Stimulated activated CD4-positive, alpha-beta T cell treated with anti-CD3 and anti-CD28 coated beads, Interleukin-1b, Interleukin-23, amount 100 ng/mL, for 24 hours (primary cell): ENCODE results near the gene ZNRD2.

Experiments
- DNase-seq, 4 experiments: peaks; one replicate each; pipeline ENCODE4 v3.0.0-alpha.2; 2020; ENCODE audit warnings: low read depth in 4 of 4, low spot score in 1 of 4

ZNRD2 gene

DNA sequence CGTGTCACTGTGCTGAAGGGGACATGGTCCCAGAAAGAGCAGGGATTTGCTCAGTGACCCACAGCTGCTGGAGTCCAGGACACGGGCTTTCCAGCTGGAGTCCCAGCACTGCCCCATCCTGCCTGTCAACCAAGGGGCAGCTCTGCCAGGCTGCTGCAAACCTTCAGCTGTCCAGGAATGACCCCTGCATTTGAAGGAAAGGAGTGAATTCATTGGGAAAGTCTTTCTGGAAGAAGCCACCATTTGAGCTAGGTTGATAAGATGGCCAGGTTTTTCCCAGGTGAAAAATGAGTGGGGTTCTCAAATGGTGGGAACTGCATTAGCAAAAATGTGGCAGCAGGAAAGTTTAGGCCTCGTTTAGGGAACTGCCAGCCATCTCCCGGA, 16.0 kb downstream of the ZNRD2 start:
- no peak for DNase-seq

DNA sequence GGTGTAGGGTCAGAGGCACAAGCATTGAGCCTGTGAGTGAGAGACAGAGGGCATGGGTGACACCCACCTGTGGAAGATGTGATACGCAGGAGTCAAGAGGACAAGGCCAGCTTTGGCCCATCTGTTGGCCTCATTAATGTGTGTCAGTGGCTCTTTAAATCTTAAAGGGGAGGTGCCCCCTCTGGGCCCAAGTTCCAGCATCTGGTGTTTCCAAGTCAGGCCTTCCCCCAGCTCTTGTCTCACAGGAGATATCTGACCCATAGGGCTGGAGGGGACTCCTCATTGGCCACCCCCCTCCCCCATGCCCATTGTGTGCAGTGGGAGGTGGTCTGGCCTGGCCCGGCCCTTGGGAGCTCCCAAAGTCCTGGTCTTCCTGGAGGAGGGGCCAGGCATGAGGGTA, 16.4 kb downstream of the ZNRD2 start:
- no peak for DNase-seq

DNA sequence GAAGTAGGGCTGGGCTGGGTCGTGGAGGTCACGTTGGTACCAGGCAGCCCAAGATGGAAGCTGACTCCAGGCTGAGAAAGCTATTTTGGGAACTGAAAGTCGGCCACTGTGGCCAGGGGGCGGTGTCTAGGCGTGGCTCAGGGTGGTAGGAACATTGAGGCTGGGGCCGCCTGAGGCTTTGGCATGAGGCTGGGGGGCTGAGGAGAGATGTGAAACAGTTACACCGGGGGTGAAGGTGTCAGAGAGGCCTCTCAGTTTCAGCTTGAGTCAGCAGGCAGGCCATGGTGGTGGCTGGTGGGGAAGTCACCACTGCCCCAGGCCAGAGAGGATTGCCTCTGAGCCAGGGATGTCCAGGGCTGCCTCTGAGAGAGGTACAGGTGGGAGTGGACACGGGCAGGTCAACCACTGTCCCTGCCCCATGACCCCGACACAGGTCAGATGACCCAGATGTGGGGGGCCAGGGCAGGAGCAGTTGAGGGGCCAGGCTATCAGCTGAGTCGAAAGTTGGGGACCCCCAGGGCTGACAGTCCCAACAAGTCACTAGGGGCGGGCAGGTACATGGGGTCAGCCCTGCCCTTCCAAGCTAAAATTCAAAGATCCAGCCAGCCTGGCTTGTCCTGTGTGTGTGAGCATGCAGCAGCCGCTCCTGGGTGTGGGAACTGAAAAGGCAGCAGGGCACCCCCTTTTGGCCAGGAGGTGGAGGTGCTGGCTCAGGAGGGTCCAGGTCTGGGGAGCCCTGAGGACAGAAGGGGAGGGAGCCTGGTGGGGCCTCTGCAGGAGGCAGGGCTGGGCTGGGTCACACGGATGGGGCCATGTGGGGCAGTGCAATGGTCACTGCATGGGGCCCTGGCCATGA, 18.1 kb downstream of the ZNRD2 start:
- peak in 3 of 4 experiments; percentile 46 to 72 (median 60) for DNase-seq

DNA sequence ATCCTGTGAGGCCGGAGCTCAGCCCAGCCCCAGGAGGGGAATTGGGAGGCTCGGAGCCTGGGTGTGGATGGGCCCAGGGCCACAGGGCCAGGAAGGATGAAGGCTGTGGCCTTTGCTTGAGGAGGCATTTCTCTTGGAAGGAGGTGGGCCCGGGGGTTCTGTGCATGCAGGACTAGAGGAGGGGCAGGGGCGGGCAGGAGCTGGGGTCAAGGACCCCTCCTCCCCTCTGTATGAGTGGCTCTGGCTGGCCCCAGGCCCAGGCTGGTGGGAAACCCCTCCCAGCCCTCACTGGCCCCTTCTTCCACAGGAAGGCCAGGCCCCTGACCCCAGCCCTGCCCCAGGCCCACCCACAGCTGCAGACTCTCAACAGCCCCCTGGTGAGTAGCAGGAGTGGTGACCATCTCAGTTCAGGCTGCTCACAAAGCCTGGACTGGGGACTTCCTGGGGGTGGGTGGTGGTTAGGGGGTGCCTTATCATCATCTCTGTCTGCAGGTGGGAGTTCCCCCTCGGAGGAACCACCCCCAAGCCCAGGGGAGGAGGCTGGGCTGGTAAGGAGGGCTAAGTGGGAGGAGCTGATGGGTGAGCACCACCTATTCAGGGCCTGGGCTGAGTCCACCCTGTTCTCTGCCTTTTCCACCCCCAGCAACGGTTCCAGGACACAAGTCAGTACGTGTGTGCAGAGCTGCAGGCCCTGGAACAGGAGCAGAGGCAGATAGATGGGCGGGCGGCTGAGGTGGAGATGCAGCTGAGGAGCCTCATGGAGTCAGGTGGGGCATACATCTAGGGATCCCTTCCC, 19.4 kb downstream of the ZNRD2 start:
- DNase-seq = no peak

DNA sequence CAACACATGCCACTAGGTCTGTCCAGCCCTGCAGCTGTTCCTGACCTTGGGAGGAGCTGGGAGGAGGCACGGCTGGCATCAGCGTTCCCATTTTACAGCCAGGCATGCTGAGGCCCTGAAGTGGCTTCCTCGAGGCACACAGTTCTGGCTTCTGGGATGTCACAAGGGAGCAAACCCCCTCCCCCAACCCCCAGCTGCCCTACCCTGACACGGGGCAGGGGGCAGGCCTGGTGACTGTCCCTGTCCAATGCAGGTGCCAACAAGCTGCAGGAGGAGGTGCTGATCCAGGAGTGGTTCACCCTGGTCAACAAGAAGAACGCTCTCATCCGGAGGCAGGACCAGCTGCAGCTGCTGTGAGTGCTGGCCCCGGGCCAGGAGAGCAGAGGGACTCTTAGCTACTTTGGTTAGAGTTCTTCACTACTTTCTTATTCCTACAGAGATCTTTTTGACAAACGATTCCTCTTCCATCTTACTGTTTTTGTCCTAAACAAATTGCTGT, 20.0 kb downstream of the ZNRD2 start:
- DNase-seq = no peak

DNA sequence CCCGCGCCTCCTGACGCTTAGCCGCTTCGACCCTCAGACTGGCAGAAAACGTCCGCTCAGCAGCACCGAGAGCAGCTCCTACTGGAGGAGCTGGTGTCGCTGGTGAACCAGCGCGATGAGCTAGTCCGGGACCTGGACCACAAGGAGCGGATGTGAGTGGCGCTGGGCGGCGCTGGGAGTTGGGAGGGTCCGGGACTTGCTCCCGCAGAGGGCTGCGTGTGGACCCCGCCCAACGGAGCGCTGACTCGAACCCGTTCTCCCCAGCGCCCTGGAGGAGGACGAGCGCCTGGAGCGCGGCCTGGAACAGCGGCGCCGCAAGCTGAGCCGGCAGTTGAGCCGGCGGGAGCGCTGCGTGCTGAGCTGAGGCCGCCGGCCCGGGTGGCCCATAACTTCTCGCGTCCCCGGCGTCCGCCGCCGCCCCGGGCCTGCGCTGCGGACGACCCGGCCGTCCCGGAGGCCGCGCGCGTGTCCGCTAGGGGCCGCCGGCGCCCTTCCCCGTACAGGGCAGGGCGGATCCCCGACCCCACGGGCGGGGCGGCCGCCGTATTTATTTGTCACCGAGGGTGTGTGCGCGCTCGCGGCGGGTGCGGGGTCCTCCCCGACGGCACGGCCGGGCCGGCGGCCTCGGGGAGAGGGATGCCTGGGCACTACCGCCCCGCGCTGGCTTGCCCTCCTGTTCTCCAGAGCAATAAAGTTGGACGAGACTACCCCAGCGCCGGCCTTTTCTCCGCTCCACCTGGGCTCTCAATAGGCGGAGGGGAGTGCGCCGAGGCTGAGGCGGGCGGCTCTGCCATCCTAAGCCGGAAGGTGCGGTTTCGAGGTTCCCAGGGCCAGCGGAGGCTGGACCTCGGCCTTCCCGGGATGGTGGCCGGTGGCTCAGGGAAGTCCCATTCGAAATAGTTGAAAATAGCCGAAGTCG, 21.9 kb downstream of the ZNRD2 start:
- DNase-seq = no peak

DNA sequence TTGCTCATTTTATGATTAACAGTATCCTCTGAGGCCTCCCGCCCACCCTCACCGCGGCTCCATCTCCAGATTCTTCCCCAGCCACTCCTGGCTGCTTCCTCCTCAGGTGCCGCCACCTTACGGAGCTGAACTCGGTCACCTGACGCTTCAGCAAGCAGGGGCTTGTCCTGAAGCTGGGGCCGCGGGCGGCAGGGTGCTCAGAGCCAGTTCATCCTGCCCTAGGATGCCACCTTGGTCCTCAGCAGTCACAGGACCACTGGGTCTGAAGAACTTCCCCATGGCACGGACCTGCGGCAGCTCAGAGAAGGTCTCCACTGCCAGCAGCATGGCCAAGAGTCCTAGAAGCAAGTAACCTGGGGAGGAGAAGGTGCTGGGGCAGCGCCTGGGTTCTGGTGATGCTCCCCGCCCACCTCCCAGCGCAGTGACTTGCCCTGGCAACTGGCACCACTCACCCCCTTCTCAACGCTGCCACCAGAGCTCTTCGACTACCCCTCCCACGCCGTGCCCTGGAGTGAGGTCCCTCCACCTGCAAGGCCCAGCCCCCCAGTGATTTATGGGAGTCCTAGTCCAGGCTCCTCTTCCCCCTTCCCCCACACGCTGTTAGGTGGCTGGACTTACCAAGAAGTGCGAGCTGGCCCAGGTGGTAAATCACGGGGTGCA, 22.7 kb downstream of the ZNRD2 start:
- DNase-seq = no peak

DNA sequence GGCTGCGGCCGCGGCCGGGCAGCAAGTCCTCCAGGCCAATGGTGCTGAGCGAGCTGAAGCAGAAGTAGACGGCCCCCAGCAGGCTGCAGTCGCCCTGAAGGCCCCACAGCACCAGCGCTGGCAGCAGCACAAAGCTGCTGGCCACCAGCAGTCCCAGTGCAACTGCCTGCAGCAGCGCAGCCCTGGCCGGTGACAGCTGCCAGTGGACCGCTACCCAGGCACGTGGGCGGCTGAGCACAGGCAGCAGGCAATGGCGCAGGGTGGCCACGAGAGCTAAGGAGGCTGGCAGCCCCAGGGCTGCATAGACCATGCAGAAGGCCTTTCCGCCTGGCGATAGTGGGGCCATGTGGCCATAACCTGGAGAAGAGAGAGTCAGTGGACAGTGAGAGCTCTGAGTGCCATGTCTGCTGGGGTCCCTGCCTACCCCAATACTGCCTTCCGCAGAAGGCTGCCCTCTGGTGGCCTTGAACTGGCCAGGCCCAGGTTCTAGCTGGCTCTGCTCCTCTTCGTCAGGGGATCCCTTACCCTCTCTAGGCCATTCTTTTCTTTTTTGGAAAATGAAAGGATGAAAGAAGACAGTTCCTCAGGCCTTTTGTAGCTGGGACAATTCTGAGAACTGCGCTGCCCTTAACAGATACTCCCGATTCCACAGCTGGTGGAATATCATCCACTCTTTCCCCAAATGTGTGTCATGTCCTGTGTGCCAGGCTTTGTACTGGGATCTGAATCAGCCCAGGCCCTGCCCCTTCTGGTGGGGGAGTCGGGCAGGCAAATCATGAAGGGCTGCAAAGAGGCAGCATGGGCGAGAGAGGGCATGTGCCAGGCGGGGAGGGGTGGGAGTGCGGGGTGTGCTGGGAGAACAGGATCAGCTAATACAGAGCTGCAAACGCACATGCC, 23.5 kb downstream of the ZNRD2 start:
- DNase-seq = no peak

DNA sequence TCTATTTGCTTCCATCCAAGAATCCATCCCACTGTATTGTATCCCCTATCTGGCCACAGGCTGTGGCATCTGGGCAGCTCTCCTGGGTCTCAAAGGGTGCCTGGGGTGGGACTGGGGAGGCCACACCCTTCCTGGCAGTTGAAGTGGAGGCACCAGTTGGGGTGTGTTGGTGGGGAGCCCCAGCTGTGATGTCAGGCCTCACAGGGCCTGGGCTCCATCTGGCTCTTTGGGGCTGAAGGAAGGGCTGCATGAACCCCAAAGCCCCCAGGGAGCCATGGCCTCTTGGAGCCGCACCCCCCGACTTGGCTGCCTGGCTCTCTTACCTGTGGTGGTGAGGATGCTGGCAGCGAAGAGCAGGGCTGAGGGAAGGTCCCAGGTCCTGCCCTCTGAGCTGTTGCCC, 24.9 kb downstream of the ZNRD2 start:
- DNase-seq = no peak

DNA sequence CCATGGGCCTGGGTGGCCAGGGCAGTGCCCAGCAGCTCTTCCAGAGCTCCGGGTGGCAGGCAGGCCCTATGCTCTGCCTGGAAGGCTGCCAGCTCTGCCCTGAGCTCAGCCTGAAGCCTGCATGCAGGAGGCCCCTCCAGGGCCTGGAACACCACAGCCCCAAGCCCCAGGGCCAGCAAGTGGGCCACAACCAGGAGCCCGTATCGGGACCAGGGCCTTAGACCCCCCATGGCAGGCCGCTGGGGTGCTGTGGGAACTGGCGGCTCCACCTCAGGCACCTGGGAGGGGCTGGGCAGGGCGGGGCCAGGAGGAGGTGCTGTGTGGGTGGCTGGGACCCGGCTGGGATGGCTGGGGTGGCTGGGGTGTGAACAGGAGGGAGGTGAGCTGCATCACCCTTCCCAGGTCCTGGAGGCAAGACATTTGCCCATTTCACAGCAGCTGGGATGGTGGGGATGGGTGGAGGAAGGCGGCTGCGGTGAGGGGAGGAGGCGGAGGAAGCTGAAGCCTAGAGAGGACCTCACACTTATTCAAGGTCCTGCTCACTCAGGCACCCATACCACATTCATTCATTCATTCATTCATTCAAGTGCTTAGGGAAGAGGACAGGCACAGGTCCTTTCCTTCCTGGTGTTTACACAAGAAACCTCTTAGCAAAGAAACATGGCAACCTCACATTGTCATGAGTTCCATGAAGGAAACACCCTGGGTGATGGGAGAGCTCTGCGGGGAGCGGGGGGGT, 25.4 kb downstream of the ZNRD2 start, which contains the start of gene KCNK7:
KCNK7 (minus strand) TSS at position 258 of the 739 bp plus-strand sequence; CDS start at position 230, 28 bp downstream.
- no peak for DNase-seq

DNA sequence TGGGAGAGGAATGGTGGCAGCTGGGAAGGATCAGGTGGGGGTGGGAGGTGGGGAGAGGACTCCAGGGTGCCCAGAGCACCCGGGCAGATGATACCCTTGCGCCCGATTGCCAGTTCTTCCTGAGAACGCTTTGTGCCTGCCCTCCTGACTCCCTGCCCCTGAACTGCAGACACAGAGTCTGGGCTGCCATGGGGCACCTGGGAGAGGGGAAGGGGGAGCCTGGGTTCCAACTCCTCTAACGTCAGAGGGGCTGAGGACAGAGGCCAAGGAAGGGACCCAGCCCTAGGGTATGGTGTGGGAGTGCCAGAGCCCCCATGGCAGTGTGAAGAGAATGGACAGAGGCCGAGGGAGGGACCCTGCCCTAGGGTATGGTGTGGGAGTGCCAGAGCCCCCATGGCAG, 26.2 kb downstream of the ZNRD2 start:
- DNase-seq = no peak

DNA sequence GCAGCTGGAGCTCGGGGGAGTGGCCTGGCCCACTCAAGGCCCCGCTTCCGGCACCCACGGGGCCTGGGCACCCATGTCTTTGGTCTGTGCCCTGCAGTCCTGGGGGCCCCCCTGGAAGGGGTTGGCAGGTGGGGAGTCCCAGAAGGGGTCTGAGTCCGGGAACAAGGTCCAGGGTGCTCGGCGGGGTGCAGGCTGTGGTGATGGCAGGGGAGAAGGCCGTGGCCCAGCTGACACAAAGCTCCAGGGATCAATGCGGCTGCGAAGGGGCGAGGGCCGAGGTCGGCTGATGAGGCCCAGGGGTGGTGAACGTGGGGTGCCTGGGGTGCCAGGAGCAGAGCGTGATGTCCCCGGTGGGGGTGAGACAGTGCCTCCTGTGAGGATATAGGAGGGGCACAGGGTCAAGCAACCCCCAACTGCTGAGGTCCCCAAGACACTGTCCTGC, 28.0 kb downstream of the ZNRD2 start:
- no peak for DNase-seq

DNA sequence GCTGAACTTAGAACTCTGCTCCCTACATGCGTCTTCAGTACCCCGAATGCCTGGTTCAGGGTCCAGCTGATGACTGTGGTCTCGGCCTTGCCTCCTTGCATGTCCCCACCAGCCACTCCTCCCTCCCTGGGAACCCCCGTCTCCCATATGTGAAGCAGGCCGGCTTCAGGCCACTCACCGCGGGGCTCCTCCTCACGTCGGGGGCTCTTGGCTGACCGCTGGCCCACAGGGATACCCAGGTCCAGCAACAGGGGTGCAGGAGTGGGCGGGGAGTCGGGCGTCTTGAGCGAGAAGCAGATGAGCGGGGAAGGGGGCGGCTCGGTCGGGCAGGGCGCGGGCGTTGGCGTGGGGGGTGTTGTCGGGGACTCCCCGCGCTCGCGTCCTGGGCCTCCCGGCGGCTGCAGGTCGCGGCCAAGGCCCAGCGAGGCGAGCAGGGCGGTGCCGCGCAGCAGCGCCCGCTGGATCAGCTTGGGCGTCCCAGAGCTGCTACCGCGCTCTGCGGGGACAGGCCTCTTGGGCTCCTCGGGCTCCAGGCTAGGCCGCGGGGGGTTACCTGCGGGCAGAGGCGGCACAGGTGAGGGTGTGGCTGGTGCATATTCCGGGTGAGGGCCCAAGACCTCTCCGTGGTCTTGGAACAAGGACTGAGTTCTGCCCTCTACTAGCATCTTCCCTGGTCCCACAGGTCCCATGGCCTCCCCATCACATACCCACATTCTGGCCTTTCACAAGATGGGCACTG, 29.1 kb downstream of the ZNRD2 start:
- DNase-seq = no peak

DNA sequence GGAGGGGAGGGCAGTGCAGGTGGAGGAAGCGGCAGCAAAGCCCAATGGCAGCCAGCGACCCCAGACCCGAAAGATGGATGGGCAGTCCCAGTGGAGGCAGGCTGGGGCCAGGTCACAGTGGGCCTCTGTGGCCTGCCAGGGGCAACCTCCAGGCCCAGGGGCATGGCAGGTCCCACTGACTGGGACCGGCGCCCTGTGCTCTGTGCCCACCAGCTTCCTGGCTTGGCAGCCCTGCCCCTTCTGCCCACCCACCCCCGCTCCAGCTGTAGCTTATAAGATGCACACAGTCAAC, 29.6 kb downstream of the ZNRD2 start:
- DNase-seq = no peak

DNA sequence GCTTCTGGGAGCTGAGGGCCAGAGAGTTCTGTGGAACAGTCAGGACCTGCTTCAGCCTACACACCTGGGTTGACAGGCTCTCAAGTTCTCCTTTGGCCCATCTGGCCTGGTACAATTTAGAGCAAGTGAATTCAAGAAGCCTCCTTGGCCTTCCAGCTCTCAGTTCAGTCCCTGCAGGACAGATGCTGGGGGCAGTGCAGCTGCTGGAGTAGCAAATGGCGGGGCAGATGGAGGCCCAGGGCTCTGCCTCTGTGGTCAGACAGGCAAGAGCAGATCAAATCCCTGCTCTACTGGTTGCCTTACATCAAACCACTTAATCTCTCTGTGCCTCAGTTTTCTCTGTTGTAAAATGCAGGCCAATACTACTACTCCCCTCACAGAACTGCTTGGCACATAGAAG, 34.0 kb downstream of the ZNRD2 start:
- no peak for DNase-seq

DNA sequence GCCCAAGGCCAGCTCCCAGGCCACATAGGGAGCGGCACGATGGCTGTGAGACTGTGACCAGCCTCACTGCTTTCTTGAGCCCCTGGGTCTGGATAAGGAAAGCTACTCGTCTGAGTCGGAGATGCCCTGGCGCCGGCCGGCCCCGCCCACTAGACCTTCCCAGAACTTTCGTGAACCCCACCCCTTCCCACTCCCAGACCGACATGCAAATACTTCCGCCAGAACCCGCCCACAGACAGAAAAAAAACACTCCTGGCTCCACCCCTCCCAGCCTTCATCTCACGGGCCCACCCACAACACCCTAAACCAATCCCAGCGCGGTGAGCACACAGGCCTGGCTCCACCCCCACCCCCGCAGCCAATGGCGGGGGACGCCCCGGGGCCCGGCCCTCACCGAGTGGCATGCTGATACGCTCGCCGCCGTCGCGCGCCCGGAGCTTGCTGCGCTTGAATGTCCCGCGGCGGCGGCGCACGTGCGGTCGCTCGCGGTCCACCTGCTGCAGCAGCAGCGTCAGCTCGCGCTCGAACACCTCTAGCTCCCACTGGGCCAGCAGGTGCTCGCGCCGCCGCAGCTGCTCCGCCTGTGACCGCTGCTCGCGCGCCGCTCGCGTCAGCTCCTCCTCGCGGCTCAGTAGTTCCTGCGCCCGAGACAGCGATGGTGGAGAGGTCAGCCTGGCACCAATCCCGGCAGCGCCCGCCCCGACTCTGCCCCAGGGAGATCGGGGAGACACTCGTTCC, 36.8 kb downstream of the ZNRD2 start:
- no peak for DNase-seq

DNA sequence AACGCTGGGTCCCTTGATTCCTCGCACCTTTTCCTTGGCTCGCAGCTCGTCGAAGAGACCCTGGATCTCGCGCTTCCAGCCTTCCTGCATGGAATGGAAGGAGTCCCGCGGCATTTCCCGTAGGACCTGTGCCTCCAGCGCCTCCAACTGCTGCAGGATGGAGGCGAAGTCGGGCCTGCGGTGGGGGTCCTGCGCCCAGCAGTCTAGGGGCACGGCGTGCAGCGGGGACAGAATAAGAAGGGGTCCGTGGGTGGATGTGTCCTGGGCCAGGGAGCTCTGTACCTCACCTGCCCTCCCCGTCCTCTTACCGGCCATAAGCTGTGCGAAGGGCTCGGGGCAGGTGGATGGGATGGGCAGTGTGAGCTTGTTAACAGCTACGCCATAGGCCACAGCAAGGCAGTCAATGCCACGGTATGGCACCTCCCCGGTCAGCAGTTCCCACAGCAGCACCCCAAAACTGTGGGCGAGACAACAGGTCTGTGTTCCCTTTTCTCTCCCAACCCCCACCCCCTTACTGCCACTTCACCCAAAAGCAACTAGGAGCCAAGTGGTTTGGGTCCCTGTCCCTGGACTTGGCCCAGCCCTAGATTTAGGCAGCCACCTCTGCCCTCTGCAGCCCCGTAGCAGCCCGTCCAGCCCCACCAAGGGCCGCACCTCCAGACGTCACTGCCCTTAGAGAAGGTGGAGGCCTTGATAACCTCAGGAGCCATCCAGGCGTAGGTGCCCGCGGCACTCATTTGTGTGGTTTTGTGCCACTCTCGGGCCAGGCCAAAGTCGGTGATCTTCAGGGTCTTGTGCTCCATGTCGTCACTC, 37.5 kb downstream of the ZNRD2 start:
- no peak for DNase-seq
